T-helper 2 cell treated with Interferon-gamma antibody and Interleukin-4, amounts not matched to agents 100 ng/mL and 5 ng/mL, for 36 hours (primary cell): Measurements from ENCODE around the gene PGPEP1. TPM values are rescaled to one million over a fixed set of nuclear protein-coding genes. Genes with fewer than 3 reads are reported as not detected.
"Not testable (repeated sequence)": the region's sequence is repeated elsewhere in the genome, so short reads cannot be mapped to it uniquely, and the experiment has no call there.

Experiments used
- intact Hi-C: fragments of 100-400 bp; cut with micrococcal nuclease; formaldehyde crosslinking; loops from one replicate; pipeline ENCODE4 v1.15.1; 2023
- total RNA-seq: library from RNA; stranded (reverse); gene quantifications from 2 replicates; pipeline ENCODE4 v1.2.3, GENCODE V29; 2022

The PGPEP1 gene
- total RNA-seq, 1 donor from 2014 or later: 30.2 TPM

DNA sequence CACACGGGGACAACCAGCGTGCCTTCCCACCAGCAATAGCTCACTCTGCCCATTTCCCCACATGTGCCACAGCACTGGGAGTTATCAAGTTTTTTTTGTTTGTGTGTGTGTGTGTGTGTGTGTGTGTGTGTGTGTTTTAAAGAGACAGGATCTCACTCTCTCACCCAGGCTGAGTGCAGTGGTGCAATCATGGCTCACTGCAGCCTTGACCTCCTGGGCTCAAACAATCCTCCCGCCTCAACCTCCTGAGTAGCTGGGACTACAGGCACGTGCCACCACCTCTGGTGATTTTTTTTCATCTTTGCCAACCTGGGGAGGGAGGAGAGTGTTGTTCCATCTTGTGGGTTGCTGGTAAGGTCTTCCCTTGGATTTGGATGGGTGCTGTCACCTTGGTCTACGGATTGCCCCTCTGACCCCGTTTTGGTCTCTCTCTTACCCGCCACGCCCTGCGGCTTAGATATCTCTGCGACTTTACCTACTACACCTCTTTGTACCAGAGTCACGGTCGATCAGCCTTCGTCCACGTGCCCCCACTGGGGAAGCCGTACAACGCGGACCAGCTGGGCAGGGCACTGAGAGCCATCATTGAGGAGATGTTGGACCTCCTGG is 22.6 kb downstream of the PGPEP1 start:
- intact Hi-C loops: no loop called here

DNA sequence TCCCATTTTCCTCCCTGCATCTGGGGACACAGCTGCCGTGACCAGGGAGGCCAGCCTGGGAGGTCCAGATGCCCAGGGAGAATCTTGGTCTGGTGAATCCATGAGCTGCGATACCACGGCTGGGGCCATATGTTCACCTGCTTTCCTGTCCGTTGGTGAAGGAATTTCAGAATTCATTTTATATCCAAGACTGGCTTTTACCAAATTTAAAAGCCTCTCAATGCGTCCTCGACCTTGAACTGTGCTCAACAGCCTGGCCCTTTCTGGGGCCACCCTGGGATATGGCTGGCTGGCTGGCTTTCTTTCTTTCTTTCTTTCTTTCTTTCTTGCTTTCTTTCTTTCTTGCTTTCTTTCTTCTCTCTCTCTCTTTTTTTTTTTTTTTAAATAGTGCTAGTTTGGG is 23.4 kb downstream of the PGPEP1 start:
- intact Hi-C loops: no loop called here

DNA sequence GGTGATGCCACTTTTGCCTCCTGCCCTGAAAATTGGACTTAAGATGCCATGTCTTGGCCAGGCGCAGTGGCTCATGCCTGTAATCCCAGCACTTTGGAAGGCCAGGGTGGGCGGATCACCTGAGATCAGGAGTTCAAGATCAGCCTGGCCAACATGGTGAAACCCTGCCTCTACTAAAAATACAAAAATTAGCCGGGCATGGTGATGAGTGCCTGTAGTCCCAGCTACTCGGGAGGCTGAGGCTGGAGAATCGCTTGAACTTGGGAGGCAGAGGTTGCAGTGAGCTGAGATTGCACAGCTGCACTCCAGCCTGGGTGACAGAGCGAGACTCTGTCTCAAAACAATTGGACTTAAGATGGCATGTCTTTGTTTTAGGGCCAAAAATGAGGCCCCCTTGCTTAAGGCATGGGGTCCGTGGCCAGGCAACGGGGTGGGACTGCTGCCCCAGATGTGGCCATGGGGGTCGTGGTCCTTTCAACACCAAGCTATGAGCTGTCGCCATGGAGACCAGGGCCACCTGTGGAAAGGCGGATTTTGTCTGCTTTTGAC is 24.0 kb downstream of the PGPEP1 start:
- intact Hi-C loops: not testable (repeated sequence)

DNA sequence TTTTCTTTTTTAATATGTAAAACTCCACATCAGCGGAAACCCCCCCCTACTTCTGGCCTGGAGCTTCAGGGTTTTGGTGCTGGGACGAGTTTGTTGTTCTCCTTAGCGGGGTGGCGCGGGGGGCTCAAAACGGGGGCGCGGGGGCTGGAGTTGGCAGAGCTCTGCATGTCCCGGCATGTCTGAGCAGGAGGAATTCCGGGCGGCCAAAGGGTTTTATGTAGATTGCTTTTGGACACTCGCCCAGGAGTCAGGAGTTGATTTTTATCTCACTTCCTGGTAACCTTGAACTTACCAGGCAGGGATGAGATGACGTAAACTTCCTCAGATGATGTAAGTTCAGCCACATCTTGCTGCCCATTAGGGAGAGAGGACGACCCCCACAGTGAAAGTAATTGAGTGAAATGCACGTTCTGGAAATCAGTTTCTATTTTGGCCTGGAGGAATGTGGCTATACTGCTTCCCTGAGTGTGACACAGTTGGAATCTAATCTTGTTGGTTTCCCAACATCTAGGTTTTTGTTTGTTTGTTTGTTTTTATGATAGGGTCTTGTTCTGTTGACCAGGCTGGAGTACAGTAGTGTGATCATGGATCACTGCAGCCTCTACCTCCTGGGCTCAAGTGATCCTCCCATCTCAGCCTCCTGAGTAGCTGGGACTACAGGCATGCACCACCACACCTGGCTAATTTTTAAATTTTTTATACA is 24.6 kb downstream of the PGPEP1 start:
- intact Hi-C loops: no loop called here

DNA sequence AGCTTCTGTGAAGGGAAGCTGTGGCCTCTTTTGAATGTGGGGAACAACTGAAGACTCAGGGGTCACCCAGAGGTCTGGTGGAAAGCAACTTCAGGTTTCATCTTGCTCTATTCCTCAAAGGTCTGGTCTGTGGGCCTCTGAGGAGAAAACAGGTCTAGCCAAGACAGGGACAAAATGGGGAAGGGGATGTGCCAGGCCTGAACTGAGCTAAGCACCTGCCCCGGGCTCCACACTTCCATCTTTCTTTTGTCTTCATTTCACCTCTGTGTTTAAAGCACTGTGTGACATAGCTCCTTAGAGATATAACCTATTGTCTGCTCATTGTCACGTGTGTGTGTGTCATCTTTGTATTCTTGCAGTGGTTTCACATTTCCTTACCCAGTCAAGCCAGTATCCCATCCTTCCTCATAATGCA is 25.6 kb downstream of the PGPEP1 start:
- intact Hi-C loops: no loop called here

GRCh38 chr19:18368504-18369222 is 28.3 kb downstream of the PGPEP1 start:
- intact Hi-C loops: no loop called here

DNA sequence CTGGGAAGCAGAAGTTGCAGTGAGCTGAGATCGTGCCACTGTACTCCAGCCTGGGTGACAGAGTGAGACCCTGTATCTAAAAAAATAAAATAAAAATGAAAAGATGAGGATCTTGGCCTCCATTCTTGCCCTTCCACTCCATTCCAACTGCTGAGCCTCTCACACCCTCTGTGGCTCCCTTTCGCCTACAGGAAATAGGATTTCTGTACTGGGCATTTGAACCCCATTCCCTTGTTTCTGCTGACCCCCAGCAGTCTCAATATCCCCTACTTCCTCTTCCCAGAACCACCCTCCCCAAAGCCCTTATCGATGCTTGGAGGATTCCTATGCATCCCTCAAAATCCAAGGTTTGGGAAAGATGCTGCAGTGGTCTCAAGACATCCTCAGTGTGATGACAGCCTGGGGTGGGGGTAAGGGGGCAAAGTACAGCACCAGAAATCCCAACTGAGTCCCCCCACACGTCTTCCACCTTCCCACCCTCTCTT is 33.1 kb downstream of the PGPEP1 start:
- intact Hi-C loops: no loop called here

GRCh38 chr19:18373892-18374629 is 33.7 kb downstream of the PGPEP1 start:
- intact Hi-C loops: no loop called here

DNA sequence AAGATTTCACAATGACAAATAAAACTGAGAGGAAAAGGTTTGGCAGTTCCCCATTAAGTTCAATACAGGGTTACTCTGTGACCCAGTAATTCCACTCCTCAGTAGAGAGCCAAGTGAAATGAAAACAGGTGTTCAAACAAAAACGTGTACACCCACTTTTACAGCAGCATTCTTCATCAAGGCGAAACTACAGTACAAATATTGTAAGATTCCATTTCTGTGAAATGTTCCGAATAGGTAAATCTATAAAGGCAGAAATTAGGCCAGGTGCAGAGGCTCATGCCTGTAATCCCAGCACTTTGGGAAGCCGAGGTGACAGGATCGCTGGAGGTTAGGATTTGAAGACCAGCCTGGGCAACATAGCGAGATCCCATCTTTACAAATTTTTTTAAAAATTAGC is 36.6 kb downstream of the PGPEP1 start:
- intact Hi-C loops: no loop called here

GRCh38 chr19:18379803-18380747 is 39.7 kb downstream of the PGPEP1 start:
- intact Hi-C loops: no loop called here

DNA sequence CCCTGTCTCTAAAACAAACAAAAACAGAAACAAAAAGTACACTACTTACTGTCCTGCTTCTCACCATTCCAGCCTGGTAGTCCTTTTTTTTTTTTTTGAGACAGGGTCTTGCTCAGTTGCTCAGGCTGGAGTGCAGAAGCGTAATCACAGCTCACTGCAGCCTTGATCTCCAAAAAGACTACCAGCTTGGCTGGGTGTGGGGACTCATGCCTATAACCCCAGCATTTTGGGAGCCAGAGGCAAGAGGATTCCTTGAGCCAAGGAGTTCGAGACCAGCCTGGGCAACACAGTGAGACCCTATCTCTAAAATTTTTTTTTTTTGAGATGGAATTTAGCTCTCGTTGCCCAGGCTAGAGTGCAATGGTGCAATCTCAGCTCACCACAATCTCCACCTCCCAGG is 40.4 kb downstream of the PGPEP1 start:
- intact Hi-C loops: no loop called here

DNA sequence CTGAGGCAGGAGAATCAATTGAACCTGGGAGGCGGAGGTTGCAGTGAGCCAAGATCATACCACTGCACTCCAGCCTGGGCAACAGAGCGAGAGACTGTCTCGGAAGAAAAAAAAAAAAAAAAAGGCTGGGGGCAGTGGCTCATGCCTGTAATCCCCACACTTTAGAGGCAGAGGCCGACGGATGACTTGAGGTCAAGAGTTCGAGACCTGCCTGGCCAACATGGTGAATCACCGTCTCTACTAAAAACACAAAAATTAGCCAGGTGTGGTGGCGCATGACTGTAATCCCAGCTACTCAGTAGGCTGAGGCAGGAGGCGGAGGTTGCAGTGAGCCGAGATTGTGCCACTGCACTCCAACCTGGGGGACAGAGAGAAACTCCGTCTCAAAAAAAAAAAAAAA is 43.2 kb downstream of the PGPEP1 start:
- intact Hi-C loops: not testable (repeated sequence)

DNA sequence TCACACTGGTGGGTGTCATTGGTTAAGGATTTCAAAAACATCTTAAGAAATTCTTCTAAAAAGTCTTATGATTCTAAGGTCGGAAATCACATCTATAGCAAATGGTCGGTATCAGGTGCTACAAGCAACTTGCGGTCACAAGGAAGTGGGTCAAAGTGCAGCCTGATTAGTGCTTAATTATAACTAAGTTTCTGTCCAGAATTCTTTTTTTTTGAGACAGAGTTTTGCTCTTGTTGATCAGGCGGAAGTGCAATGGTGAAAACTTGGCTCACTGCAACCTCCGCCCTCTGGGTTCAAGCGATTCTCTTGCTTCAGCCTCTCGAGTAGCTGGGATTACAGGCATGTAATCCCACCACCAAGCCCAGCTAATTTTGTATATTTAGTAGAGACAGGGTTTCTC is 44.4 kb downstream of the PGPEP1 start:
- intact Hi-C loops: no loop called here

DNA sequence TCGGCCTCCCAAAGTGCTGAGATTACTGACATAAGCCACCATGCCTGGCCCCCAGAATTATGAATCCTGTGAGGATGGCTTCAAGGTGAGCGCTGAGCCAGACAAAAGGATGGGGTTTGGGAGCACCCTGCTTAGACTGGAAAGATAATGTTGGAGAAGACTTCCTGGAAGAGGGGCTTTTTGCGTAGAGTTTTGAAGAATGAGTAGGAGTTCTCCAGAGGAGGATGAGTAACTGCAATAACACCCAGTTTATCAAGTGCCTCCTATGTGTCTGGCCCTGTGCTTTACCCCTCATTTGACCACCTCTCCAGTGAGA is 44.9 kb downstream of the PGPEP1 start:
- intact Hi-C loops: no loop called here

- intact Hi-C loops: no loop called here
Measured at GRCh38 chr19:18385675-18386542, 45.5 kb downstream of the PGPEP1 start, which contains the start of gene GDF15. Gene GDF15 (plus strand): TSS chr19:18386158. CDS start chr19:18386190, 32 bp downstream.

- intact Hi-C loops: no loop called here
Measured at GRCh38 chr19:18386543-18387271, 46.3 kb downstream of the PGPEP1 start.

- intact Hi-C loops: loop anchor here (1.0 kb wide), 1 partner anchor 22 kb away; no protein-coding TSS in a partner anchor
Measured at GRCh38 chr19:18388100-18388959, 47.9 kb downstream of the PGPEP1 start.
